SK-N-SH (cell line): ENCODE data around the gene TAF6L. TPM values are rescaled to one million over a fixed set of nuclear protein-coding genes. Genes with fewer than 3 reads are reported as not detected.

ENCODE experiments used
- CHD2 ChIP-seq: fragments of 150-350 bp; IDR thresholded peaks from 2 replicates; pipeline ENCODE4 v1.6.1; 2018; ENCODE audit warnings: low read length; ENCODE audit not compliant: partially characterized antibody
- CTCF ChIP-seq: fragments of 200-600 bp; sonication (generic); IDR thresholded peaks from 2 replicates; pipeline ENCODE4 v1.6.1; 2017; ENCODE audit warnings: antibody characterized with exemption, mild to moderate bottlenecking, moderate library complexity
- ELF1 ChIP-seq: IDR thresholded peaks from 2 replicates; pipeline ENCODE4 v1.4.0; 2012
- EP300 ChIP-seq, 2 experiments: IDR thresholded peaks; 2 replicates each; pipeline versions ENCODE4 v1.4.0 to v1.6.1; 2012; ENCODE audit warnings: borderline replicate concordance in 1 of 2, low read depth in 1 of 2, low read length in 1 of 2
- EZH2phosphoT487 ChIP-seq: fragments of 200-600 bp; sonication (generic); IDR thresholded peaks from 2 replicates; pipeline ENCODE4 v1.6.1; 2017; ENCODE audit warnings: low read depth, mixed run types, mild to moderate bottlenecking, antibody characterized with exemption, moderate library complexity, borderline replicate concordance
- FOSL2 ChIP-seq: IDR thresholded peaks from 2 replicates; pipeline ENCODE4 v1.4.0; 2012; ENCODE audit warnings: low read depth, mild to moderate bottlenecking, moderate library complexity, borderline replicate concordance
- FOXJ3 ChIP-seq: sonication (generic); formaldehyde crosslinking; IDR thresholded peaks from 2 replicates; pipeline ENCODE4 v1.5.1; 2020; ENCODE audit warnings: mild to moderate bottlenecking, missing genetic modification reagents
- GABPA ChIP-seq: IDR thresholded peaks from 2 replicates; pipeline ENCODE4 v1.4.0; 2012; ENCODE audit warnings: low read depth, mild to moderate bottlenecking
- GATA2 ChIP-seq: sonication (generic); formaldehyde crosslinking; IDR thresholded peaks from 2 replicates; pipeline ENCODE4 v1.5.0; 2020; ENCODE audit warnings: mild to moderate bottlenecking, missing genetic modification reagents
- MXI1 ChIP-seq: IDR thresholded peaks from 2 replicates; pipeline ENCODE4 v1.6.1; 2012; ENCODE audit warnings: mild to moderate bottlenecking, low read depth, low read length, improper control_type of control experiment
- NRF1 ChIP-seq: IDR thresholded peaks from 2 replicates; pipeline ENCODE4 v1.6.1; 2012; ENCODE audit warnings: low read depth, mild to moderate bottlenecking, low read length
- PBX3 ChIP-seq: IDR thresholded peaks from 2 replicates; pipeline ENCODE4; 2012
- POLR2AphosphoS5 ChIP-seq: IDR thresholded peaks from 2 replicates; pipeline ENCODE4 v1.6.1; 2012; ENCODE audit warnings: low read depth, low read length
- RAD21 ChIP-seq: IDR thresholded peaks from 2 replicates; pipeline ENCODE4 v1.6.1; 2012; ENCODE audit warnings: mild to moderate bottlenecking, low read length
- RFX5 ChIP-seq: IDR thresholded peaks from 2 replicates; pipeline ENCODE4 v1.6.1; 2012; ENCODE audit warnings: mild to moderate bottlenecking, improper control_type of control experiment, low read length
- YY1 ChIP-seq: IDR thresholded peaks from 2 replicates; pipeline ENCODE4 v1.4.0; 2012; ENCODE audit warnings: low read depth, mild to moderate bottlenecking
- polyA plus RNA-seq, 3 experiments: library from polyadenylated mRNA; depleted of rRNA; stranded (reverse); fragments of >200 nt; gene quantifications; 2 replicates each; pipeline ENCODE4 v1.2.3, GENCODE V29; 2012
- TF ChIP-seq, protein P1 (sequence below): IDR thresholded peaks from 2 replicates; pipeline ENCODE4 v1.4.0; 2012; ENCODE audit warnings: low read depth, borderline replicate concordance
- TF ChIP-seq, protein P2 (sequence below): IDR thresholded peaks from 2 replicates; pipeline ENCODE4 v1.4.0; 2012; ENCODE audit warnings: low read depth, borderline replicate concordance

Gene TAF6L
- polyA plus RNA-seq, 1 of the 3 experiments (the other 2 are of a cell fraction) = 33.6 TPM

DNA sequence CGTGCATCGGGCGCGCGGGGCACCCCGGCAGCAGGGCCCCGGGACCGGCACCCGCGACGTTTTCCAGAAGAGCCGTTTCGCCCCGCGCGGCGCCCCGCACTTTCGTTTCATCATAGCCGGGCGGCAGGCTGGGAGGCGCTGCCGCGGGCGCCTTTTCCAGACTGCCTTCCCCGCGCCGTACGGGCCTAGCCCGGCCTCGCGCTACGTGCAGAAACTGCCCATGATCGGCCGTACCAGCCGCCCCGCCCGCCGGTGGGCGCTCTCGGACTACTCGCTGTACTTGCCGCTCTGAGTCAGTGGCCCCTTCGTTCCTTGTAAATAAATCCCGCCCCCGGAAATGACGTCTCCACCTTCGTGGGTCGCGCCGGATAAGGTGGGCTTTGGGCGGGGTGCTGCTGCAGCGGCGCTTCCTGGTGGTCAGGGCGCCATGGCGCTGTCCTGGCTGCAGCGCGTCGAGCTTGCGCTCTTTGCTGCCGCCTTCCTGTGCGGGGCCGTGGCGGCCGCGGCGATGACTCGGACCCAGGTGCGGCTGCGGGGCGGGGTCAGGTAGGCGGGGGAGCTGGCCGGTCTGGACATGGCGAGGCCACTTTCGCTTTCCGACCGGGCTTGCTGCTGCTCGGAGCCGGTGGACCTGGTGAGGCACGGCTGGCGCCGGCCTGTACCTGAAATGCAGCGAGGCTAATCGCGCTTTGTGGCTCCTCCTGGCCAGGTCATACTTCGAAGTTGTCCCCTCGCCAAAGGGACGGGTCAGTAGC, 16.0 kb downstream of the TAF6L start, which contains the start of gene TMEM179B (continued):
- TF ChIP-seq PBX3 (peak; percentile 59), EZH2phosphoT487 (no peak), YY1 (peak; percentile 85), RFX5 (no peak), MXI1 (peak; percentile 76), GATA2 (CRISPR knock-in tag) (no peak), FOSL2 (peak; percentile 65; the same call in 1 of the 2 replicates), POLR2AphosphoS5 (peak; percentile 96), ELF1 (peak; percentile 93), CHD2 (peak; percentile 72), CTCF (peak; percentile 49), NRF1 (no peak), RAD21 (peak; percentile 27; the same call in 1 of the 2 replicates), FOXJ3 (CRISPR knock-in tag) (peak; percentile 72; the same call in 1 of the 2 replicates), EP300 (IDR thresholded peaks at IDR 0.05; ENCODE audit: borderline replicate concordance in 1 of 2, low read depth in 1 of 2, low read length in 1 of 2) (peak in 1 of 2 experiments; percentile 15; a peak in 1 of 4 replicates), GABPA (peak; percentile 92)
- TF ChIP-seq, protein P1, sequence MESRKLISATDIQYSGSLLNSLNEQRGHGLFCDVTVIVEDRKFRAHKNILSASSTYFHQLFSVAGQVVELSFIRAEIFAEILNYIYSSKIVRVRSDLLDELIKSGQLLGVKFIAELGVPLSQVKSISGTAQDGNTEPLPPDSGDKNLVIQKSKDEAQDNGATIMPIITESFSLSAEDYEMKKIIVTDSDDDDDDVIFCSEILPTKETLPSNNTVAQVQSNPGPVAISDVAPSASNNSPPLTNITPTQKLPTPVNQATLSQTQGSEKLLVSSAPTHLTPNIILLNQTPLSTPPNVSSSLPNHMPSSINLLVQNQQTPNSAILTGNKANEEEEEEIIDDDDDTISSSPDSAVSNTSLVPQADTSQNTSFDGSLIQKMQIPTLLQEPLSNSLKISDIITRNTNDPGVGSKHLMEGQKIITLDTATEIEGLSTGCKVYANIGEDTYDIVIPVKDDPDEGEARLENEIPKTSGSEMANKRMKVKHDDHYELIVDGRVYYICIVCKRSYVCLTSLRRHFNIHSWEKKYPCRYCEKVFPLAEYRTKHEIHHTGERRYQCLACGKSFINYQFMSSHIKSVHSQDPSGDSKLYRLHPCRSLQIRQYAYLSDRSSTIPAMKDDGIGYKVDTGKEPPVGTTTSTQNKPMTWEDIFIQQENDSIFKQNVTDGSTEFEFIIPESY = peak; percentile 72; the same call in 1 of the 2 replicates
- TF ChIP-seq, protein P2, sequence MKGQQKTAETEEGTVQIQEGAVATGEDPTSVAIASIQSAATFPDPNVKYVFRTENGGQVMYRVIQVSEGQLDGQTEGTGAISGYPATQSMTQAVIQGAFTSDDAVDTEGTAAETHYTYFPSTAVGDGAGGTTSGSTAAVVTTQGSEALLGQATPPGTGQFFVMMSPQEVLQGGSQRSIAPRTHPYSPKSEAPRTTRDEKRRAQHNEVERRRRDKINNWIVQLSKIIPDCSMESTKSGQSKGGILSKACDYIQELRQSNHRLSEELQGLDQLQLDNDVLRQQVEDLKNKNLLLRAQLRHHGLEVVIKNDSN = no peak
